ENCODE results near the gene RGS12. TPM values are rescaled to one million over a fixed set of nuclear protein-coding genes. Genes with fewer than 3 reads are reported as not detected.

The RGS12 gene
- total RNA-seq, 4 donors from 2014 or later, result 20.4 to 86.1 (median 34.1) TPM

- TF ChIP-seq CTCF (IDR thresholded peaks at IDR 0.05; ENCODE audit: low read depth), result no peak
These were observed 27.7 kb downstream of the RGS12 start for GRCh38 chr4:3320361-3321023.

- no peak for TF ChIP-seq CTCF (IDR thresholded peaks at IDR 0.05; ENCODE audit: low read depth)
These were observed 28.6 kb downstream of the RGS12 start for GRCh38 chr4:3321295-3321889.

- TF ChIP-seq CTCF (IDR thresholded peaks at IDR 0.05; ENCODE audit: low read depth), result no peak
These were observed 29.3 kb downstream of the RGS12 start for GRCh38 chr4:3322059-3322550.

GRCh38 chr4:3323071-3323481 lies 30.3 kb downstream of the RGS12 start:
- no peak for TF ChIP-seq CTCF (IDR thresholded peaks at IDR 0.05; ENCODE audit: low read depth)

GRCh38 chr4:3324093-3324815 lies 31.4 kb downstream of the RGS12 start:
- TF ChIP-seq CTCF (IDR thresholded peaks at IDR 0.05; ENCODE audit: low read depth), result no peak

GRCh38 chr4:3328814-3329663 lies 36.2 kb downstream of the RGS12 start:
- TF ChIP-seq CTCF (IDR thresholded peaks at IDR 0.05; ENCODE audit: low read depth), result no peak

Data from subcutaneous adipose tissue (tissue), 4 donors.